Stimulated activated CD8-positive, alpha-beta memory T cell treated with anti-CD3 and anti-CD28 coated beads, Interleukin-7, amount 100 ng/mL, for 48 hours (primary cell): ENCODE measurements around the gene PSMC3IP.
A peak's percentile ranks its signal among the peaks of the same experiment; 100 is the strongest.

ENCODE experiments used
- DNase-seq, 2 donors: peaks; one replicate each; pipeline ENCODE4 v3.0.0-alpha.2; 2020; ENCODE audit warnings: low read depth in 1 of 2; ENCODE audit errors: extremely low read depth in 1 of 2

The PSMC3IP gene

DNA sequence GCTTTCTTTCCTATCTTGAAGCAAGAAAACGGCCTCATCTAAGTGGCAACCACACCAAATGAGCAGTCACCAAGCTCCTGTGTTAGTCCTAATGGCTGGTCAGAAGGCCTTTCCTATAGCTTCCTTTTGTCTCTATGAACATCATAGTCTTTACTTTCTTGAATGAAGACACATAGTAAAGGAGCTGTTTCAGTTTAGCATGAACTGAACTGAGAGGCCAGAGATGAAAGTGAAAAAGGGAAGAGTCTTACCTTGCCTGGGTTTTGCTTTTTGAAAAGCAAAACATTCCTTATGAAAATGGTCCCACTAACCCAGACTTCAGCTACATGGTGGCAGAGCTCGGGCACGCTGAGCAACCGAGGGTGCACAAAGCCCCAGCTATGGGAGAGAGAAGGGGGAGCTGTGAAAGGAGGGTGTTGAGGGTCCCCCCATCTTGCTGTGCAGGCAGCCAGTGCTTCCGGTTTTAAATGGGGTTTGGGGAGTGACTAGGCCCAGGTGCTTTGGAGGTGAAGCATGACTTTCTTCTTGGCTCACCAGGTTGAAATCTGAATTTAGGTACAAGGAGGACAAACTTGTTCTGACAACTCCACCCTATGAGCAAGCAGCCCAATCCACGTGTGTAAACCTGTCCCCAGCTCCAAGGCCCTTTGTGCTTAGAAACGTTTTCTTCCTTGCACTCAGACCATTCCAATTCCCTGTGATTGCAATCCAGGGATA, 9.1 kb upstream of the PSMC3IP start:
- DNase-seq, result no peak

GRCh38 chr17:42585353-42585752, 7.8 kb upstream of the PSMC3IP start:
- no peak for DNase-seq

DNA sequence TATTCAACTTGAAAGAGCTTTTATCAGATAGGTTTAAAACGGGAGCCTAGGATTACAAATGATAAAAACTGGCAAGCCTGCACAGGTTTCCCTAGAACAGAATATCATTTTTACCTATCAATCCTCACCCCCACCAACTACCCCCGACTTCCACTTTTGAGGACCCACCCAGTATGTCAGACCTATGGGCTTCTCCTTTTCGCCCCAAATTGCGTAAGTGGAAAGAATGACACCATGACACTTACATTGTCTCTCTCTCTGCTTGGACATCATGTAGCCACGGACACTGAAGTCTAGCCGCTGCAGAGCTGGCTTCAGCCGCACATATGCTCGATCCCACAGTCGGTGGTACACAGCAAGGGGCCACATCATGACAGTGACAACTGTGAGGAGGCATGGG, 7.4 kb upstream of the PSMC3IP start:
- no peak for DNase-seq

GRCh38 chr17:42581744-42582270, 4.3 kb upstream of the PSMC3IP start:
- DNase-seq, result no peak

DNA sequence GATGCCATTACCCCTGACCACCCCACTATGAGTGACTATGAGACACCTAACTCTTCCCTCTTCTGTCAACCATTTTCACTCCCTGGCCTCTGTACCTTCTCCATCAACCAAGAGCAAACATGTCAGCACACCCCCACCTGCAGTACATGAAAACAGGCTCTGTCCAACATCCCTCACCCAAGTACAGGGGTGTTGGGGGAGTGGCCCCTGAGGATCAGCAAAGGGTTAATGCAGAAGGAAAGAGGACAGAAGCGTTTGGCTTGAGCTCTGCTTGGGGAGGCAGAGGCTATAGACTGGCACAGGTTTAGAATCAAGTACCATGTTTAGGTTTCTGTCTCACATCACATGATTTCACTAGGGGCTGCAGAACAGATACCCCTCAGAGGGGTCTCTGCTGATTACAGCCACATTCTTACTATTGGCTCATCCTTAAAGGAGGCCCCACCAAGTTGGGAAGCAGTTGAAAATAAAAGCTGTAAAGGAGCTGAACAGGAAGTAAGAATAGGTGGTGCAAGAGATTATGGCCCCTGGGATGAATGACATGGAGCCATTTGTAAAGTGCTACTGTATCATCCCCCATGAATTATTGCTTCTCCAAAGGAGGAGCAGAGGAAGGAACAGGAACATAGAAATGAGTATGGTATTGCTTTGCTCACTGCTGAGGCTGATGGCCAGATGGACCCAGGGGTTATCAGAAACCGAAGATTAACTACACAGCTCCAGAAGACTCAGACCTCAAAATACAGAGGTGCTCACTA, 2.4 kb upstream of the PSMC3IP start:
- DNase-seq, result no peak

DNA sequence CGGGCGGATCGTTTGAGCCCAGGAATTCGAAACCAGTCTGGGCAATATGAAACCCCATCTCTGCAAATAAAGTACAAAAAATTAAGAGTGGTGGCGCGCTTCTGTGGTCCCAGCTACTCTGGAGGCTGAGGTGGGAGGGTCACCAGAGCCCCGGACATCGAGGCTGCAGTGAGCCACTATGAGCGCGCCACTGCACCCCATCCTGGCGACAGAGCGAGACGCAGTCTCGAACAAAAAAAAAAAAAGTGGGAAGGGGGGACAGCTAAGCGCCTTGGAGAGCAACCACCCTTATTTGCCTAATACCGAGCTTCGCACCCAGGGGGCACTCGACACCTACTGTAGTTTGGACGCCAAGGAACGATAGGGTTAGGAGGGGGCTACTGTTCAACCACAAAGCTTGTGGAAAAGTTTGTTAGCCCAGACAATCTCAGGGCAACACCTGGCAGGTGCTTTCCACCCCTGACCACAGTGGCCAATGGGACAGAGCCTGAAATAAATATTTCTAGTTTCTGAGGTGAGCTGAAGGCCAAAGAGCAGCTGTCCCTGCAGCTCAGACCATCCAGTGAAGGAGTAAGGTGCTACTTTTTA, 847 bp upstream of the PSMC3IP start:
- DNase-seq, result peak in 1 of 2 donors; percentile 55

- DNase-seq, result no peak
Observed at GRCh38 chr17:42577140-42577531, 393 bp downstream of the PSMC3IP start.

GRCh38 chr17:42574463-42574862, 3.1 kb downstream of the PSMC3IP start:
- no peak for DNase-seq

DNA sequence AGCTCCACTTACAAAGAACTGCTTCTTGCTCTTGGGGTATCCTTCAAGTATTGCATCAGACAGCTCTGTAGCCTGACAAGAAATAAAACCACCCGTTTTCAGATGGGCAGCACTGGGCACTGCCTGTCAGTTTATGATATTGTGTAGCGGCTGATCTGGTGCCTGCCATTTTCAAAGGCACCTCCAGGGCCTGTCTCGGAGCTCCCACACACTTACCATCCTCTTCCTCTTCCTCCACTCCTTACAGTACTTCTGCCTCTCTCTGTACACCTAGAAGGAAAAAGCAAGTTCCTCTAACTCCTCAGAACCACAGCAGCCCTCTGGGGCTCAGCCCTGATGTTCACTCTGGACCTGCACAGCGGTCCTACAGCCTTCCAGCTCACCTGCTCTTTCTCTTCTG, 4.4 kb downstream of the PSMC3IP start:
- no peak for DNase-seq

GRCh38 chr17:42571435-42572225, 5.9 kb downstream of the PSMC3IP start:
- no peak for DNase-seq

DNA sequence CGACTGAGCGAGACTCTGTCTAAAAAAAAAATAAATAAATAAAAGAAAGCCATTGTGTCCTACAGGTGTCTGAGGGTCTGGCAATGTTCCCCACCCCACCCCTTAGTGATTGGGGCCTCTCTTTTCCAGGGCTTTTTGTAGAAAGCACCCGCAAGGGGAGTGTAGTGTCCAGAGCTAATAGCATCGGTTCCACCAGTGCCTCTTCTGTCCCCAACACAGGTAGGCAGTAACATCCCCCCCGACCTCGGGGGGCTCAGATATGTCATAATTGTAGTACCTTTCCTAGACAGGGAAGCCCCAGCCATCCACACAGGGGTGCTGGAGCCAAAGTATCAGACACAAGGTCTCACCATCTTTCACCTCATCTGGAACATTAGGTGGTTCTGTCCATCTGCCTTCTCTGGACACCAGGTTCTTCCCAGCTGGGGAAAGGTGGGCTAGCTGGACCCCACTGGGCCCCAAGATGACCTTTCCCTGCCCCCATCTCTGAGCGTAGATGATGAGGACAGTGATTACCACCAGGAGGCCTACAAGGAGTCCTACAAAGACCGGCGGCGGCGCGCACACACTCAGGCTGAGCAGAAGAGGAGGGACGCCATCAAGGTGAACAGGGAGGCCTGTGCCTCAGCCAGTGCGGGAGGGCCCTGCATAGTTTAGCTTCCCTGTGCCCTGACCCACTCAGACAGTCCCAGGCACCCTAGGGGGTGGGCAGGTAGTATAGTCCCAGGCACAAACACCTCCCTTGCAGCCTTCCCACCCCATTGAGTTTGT, 9.0 kb downstream of the PSMC3IP start:
- DNase-seq, result no peak

- peak; percentile 88 to 91 for DNase-seq
Observed at GRCh38 chr17:42566883-42567573, 10.5 kb downstream of the PSMC3IP start, which contains the start of gene MLX. MLX (plus strand) TSS chr17:42567100; CDS start chr17:42567125, 25 bp downstream.

- DNase-seq, result no peak
Observed at GRCh38 chr17:42566215-42566882, 11.2 kb downstream of the PSMC3IP start.

GRCh38 chr17:42565523-42566214, 11.9 kb downstream of the PSMC3IP start:
- DNase-seq, result no peak

DNA sequence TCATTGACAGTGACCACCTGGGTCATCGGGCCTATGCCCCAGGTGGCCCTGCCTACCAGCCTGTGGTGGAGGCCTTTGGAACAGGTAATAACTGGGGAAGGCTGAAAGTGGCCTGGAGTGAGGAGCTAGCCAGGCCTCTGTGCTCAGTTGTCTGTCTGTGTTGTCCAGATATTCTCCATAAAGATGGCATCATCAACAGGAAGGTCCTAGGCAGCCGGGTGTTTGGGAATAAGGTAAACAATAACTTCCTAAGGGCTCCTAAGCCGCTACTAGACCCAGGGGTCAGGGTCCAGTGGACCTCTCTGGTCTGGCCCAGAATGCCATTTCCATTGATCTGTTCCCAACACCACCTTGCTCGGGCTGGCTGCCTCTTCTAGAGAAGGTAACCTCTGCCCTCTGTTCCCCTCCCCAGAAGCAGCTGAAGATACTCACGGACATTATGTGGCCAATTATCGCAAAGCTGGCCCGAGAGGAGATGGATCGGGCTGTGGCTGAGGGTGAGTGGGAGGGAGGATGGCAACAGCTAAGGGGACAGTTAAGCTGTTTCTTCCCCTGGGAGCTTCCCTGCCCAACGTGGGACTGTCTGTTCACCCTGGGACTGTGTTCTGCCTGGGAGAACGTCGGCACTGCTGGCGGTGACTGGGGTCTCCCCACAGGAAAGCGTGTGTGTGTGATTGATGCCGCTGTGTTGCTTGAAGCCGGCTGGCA, 12.6 kb downstream of the PSMC3IP start:
- DNase-seq, result no peak

- no peak for DNase-seq
Observed at GRCh38 chr17:42563950-42564349, 13.6 kb downstream of the PSMC3IP start.

GRCh38 chr17:42563543-42563942, 14.0 kb downstream of the PSMC3IP start:
- DNase-seq, result no peak

- DNase-seq, result no peak
Observed at GRCh38 chr17:42563143-42563509, 14.4 kb downstream of the PSMC3IP start.
